NCI-H345 treated with DMSO at 0.1 percent for 48 hours (cell line): Measurements from ENCODE around the gene TMEM181.
"Not testable (repeated sequence)": the region's sequence is repeated elsewhere in the genome, so short reads cannot be mapped to it uniquely, and the experiment has no call there.

Source experiments
- DNase-seq: peaks from one replicate; lab custom pipeline; 2025; ENCODE audit not compliant: unreplicated experiment; lab: John Stamatoyannopoulos, UW

The TMEM181 gene

DNA sequence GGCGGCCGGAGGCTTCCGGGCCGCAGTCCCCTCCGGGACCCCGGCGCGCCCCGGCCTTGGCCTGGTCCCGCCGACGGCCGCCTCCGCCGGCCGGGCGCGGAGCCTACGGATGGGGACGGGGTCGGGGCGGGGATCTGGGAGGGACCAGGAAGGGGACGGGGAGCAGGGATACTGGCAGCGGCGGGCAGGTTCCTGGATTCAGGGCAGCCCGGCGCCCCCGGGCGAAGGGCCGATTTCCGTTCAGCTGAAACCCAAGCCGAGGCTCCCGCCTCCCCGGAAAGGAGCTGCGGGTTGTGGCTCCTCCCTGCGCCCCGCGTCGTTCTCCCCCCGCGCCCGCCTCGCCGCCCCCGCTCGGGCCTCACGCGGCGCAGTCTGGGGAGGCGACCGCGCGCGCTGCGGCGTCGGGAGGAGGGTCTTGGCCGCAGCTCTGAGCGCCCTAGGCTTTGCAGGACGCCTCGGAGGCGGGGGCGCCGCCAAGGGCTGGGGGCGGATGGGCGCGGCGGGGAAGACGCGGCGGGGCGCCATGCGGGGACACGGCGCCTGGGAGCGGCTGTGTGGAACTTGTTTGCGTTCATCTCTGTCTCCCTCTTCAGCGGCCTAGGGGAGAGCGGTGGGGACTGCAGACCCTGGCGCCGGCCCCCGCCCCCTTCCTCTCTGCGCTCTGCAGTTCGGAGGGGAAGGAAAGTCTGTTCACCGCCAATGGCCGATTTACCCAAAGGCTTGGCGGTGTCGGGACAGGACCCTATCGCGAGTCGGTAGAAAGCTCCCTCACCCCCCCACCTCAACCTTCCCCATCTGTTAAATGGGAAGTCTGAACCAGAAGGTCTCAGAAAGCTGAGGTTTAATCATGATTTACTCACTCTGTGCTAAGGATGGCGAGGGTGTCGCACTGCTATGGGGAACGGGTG, 22.7 kb upstream of the TMEM181 start:
- DNase-seq, result peak; percentile 65

DNA sequence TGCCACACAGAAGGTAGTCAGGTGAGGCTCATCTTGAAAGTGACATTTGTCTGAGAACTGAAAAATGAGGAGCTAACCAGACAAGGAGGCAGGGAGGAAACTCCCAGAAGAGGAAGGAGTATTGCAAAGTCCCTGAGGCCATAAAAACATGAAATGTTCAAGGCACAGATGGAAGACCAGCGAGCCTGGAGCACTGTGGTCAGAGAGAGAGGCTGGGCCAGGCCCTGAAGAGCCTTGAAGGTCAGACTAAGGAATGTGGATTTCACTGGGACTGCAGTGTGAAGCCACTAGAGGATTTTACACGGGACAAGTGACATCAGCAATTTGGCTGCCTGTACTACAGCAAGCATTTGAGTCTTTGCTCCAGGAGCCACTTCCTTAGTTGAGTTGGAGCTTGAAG, 21.1 kb upstream of the TMEM181 start:
- DNase-seq, result no peak

GRCh38 chr6:158539413-158539812, 20.5 kb upstream of the TMEM181 start:
- no peak for DNase-seq

DNA sequence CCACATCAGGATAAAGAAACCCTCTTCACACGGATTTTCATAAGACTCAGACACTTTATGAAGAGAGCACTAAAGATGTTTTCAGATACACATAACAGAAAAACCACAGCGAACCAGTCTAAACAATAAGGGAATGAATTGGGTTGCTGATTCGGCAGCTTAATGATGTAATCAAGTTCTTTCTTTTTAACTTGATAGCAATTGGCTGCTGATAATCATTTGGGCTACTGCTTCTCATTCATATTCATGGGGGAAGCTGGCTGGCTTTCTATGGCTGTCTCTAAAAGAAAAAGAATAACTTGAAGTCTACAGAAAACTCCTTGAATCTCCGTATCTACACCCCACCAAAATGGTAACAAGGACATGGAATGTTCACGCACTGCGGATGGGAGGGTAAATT, 20.0 kb upstream of the TMEM181 start:
- DNase-seq, result no peak

- no peak for DNase-seq
These were observed 16.2 kb upstream of the TMEM181 start for GRCh38 chr6:158543606-158544185.

DNA sequence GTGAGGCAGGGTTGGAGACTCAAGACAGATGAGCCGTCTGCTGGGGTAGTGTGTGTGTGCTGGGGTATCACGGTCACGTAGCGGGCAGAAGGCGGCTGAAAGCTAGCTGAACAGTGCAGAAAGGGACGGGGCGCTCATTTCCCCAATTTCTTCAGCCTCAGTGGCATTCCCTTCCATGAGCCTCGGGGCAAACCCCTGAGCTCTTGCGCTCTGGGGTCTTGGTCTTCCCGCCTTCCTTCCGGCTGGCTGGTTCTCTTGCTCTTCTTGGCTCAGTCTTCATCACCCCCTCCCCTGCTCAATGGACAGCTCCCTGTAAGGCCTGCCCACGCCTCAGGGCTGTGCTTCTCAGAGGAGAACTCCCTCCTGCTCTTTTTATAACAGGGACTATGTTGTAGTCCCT, 15.5 kb upstream of the TMEM181 start:
- DNase-seq, result no peak

DNA sequence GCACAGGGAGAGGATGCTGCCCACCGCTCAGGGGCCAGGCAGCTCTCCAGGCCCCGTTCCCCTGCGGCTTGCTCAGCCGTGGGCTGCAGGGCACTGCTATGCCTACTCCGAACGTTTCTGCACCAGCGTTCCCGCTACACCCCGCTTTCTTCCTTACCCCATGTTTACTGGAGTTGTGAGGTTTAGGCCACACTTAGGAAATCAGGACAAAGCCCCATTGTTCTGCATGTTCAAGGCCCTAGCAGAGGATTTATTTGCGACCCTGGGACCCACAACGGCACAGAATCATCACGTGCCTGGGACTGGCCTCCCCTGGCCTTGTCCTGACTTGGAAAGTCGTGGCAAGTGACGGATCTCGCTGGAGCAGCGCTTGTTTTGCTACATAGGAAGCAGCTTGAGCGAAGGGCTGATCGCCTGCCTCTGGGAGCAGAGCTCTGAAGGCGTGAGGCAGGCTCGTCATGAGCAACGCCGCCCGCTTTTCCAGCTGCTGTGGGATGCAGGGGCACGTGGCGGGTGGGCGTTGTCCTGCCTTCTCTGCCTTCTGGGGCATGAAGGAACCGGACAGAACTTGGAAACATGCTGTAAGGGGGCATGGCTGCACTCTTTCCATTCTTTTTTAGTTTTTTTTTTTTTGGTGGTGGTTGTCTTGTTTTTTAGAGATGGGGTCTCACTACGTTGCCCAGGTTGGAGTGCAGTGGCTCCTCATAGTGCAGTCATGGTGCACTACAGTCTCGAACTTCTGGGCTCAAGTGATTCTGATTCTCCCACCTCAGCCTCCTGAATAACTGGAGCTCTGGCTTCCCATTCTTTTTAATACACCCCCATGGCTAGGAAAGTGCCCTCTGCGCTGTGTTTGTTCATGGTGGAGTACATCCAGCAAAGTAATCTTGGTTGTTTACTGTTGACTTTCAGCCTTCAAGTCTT, 14.6 kb upstream of the TMEM181 start:
- no peak for DNase-seq

DNA sequence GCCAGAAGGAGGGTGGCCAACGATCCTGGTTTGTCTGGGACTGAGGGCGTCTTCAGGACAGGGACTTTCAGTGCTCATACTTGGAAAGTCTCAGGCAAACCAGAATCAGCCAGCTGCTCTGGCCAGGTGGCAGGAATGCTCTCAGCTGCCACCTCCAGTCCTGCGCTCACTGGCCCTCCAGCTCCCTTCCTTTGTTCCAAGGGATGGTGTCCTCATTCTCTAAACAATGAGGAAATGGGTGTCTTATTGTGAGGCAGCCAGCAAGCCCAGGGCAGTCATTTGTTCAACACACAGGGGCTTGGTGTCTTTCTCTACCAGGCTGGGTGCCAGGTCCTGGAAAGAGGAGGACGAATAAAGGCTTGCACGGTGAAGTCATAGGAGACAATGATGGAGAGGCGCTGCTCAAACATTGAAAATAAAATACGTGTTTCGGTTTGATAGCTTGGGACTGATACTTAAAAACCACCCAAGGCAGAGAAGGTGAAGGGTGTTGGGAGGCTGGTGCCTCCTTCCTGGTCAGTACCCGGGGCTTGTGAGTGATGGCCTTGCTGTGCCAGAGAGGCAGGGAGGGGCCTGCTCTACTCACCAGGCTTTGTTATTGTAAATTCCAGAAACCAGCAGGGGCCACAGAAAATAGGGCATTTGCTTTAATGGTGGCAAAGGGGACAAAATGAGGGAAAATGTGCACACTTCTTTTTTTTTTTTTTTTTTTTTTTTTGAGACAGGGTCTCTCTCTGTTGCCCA, 11.3 kb upstream of the TMEM181 start:
- peak; percentile 92 for DNase-seq

DNA sequence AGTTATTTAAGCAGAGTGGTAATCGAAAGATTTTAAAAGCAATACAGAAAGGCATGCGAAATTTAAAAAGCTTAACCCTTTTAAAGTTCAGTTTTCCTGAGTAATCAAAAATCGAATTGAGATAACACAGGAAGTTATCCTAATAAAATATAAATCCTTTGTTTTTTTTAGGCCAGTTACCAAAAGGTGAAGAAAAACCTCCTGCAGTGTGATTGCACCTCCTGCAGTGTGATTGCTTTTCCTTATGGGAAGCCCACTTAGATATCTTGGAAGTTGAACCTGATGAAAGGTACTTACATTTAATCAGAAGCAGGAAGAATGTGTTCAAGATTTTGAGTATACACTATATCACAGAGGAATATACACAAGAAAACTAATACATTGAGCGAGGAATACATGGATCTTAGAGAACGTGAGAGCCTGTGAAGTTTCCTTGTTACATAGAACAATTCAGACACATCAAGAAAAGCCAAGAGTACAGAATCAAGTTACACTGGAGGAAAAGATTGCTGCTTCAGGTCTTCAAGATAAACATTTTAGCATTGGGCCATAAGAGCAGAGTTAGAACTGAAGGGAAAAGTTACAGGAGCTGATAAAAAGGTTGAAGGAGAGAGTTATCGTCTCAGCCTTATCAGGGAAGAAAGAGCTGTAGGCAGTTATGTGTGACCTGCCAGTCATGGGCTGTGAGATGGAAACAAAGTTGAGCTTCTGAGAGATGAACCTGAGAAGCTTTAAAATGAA, 7.7 kb upstream of the TMEM181 start:
- no peak for DNase-seq

DNA sequence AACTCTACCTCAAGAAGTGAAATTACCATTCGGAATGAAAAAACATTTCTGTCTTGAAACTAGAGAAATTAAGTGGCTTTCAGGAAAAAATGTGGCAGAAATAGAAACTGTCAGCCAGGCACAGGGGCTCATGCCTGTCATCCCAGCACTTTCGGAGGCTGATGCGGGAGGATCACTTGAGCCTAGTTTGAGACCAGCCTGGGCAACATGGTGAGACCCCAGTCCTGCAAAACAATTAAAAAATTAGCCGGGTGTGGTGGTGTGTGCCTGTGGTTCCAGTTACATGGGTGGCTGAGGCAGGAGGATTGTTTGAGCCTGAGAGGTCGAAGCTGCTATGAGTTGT, 7.1 kb upstream of the TMEM181 start:
- DNase-seq, result no peak

GRCh38 chr6:158554611-158555361, 5.1 kb upstream of the TMEM181 start:
- no peak for DNase-seq

- no peak for DNase-seq
These were observed 3.8 kb upstream of the TMEM181 start for GRCh38 chr6:158556113-158556512.

DNA sequence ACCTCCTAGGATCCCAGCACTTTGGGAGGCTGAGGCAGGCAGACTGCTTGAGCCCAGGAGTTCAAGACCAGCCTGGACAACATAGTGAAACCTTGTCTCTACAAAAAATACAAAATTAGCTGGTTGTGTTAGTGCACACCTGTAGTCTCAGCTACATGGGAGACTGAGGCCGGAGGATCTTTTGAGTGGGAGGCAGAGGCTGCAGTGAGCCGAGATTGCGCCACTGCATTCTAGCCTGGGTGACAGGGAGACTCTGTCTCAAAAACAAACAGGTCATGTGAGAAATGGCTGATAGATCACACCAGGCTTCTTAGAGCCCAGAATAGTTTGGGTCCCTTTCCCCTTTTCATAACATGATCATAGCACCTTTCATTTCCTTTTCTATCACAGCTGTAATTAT, 2.8 kb upstream of the TMEM181 start:
- not testable (repeated sequence) for DNase-seq

DNA sequence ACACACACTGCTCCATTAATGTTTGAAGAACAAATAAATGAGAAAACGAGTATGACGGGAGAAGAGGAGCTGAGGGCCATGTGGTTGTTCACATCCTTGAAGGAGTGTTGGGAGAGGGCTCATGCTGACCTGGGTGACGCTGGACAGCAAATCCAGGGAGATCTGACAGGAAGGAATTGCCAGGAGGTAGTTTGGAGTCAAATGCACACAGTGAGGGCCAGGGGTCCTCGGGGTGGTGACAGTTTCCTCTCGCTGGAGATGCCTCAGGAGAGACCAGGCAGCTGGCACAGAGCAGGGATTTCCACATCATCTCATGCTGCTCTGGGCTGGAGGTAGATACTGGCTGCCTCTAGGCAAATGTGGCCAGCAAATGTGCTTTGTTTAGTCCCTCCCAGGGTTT, 2.0 kb upstream of the TMEM181 start:
- no peak for DNase-seq

DNA sequence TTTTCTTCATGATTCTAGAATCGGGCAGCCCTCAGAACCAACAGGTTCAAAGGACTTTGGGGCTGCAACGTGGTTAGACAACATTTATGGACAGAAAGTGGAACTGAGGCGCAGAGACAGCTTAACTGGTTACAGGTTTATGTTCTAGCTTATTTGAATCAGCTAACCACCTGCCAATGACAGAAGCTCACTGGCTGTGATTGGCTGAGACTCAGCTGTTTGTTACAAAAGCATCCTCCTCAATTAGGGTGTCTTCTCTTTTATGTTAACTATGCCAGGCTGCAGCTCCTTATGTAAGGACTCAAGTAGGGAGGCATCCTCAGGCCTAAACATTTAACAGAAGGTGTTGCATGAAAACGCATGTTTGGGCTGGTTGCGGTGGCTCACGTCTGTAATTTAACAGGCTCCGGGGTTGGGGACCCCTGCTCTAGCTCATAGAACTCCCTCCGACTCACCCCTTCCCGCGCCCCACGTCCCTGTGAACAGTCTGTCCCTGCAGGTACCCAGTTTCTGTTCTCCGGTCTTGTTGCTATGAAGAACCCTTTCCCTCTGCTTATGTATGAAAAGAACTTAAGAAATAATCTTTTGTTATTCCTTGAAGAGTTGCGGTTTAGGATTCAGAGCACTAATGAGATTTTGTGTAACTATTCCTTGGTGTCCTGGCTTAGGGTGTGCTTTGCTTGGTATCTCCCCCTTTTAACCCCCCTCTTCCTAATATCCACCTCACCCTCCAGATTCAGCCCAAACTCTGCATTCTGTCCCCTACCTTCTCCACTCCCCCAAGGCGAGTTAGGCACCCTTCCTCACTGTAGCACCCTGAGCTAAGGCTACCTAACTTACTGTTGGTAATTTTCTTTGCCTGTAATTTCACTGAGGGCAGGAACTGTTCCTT, 1.2 kb upstream of the TMEM181 start:
- no peak for DNase-seq

DNA sequence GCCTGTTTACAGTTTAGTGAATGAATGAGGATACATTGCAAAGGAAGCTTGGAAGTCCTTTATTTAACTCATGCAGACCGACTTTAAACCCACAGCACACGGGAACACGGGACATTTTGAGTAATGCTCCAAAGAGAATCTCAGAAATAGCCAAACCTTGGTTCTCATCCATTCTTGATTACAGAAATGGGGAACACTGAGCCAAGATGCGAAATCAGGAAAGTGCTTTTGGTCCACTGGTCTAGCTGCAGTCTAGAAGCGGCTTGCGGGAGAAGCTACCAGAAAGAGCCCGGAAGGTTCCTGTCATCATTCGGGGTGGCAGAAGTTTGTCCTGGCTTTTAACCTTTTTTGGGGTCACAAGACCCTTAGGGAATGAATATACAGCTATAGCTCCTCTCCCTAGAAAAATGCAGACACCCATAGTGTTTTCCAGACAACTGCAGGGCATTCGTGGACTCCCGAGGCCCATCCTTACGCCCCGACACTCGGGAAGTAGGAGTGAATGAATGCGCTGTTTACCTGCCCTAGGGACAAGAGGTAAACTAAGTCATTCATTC, 475 bp upstream of the TMEM181 start:
- DNase-seq, result no peak

GRCh38 chr6:158560836-158561320, 987 bp downstream of the TMEM181 start:
- DNase-seq, result no peak

DNA sequence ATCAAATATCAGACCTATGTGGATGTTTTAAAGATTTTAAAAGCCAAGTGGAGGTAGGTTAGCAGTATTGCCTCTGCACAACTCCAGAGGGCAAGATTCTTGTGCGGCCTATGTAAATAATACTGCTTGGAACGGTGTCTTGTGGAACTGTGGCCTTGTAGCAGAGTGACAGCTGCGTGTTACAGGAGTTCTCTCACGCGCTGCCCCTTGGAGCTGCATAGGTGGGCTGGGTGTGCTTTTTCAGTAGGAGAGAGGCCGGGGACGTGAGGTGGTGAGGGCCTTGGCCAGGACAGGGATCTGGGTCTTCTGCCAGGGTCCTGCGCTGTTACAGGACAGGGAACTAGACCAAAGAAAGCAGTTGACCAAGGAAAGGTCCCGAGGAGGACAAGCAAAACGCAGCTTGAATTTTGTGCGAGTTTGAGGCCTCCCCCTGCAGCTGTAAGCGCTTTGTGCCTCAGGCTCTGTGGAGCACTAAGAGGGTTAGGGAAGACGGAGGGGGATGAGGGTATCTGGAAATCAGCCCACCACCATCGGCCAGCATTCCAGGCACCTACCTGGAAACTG, 1.5 kb downstream of the TMEM181 start:
- DNase-seq, result no peak
